GM19397 (cell line): ENCODE data around the gene NAV2.
"Not testable (repeated sequence)": the region's sequence is repeated elsewhere in the genome, so short reads cannot be mapped to it uniquely, and the experiment has no call there.

Source experiments
- ATAC-seq: cut with Tn5 transposase; IDR thresholded peaks from one replicate; pipeline ENCODE4 v1.9.1; 2021; ENCODE audit warnings: mild to moderate bottlenecking, moderate library complexity; ENCODE audit not compliant: unreplicated experiment

Gene NAV2

GRCh38 chr11:19882356-19882755, 169.7 kb downstream of the NAV2 start:
- no peak for ATAC-seq

- no peak for ATAC-seq
Observed at GRCh38 chr11:19886498-19886897, 173.9 kb downstream of the NAV2 start.

- no peak for ATAC-seq
Observed at GRCh38 chr11:19887842-19888241, 175.2 kb downstream of the NAV2 start.

GRCh38 chr11:19889531-19889930, 176.9 kb downstream of the NAV2 start:
- no peak for ATAC-seq

GRCh38 chr11:19890308-19890707, 177.7 kb downstream of the NAV2 start:
- no peak for ATAC-seq

- no peak for ATAC-seq
Observed at GRCh38 chr11:19891022-19891421, 178.4 kb downstream of the NAV2 start.

GRCh38 chr11:19892387-19892786, 179.8 kb downstream of the NAV2 start:
- ATAC-seq, result no peak

- ATAC-seq, result no peak
Observed at GRCh38 chr11:19892876-19893275, 180.2 kb downstream of the NAV2 start.

- ATAC-seq, result no peak
Observed at GRCh38 chr11:19894404-19894803, 181.8 kb downstream of the NAV2 start.

GRCh38 chr11:19895037-19895436, 182.4 kb downstream of the NAV2 start:
- not testable (repeated sequence) for ATAC-seq

- ATAC-seq, result no peak
Observed at GRCh38 chr11:19895776-19896175, 183.1 kb downstream of the NAV2 start.

- ATAC-seq, result no peak
Observed at GRCh38 chr11:19903620-19904069, 191.0 kb downstream of the NAV2 start.

- ATAC-seq, result no peak
Observed at GRCh38 chr11:19905280-19905853, 192.7 kb downstream of the NAV2 start.

GRCh38 chr11:19906126-19906525, 193.5 kb downstream of the NAV2 start:
- no peak for ATAC-seq

- no peak for ATAC-seq
Observed at GRCh38 chr11:19907008-19907579, 194.5 kb downstream of the NAV2 start.

- ATAC-seq, result no peak
Observed at GRCh38 chr11:19907839-19908238, 195.2 kb downstream of the NAV2 start.

GRCh38 chr11:19910931-19911330, 198.3 kb downstream of the NAV2 start:
- ATAC-seq, result no peak

GRCh38 chr11:19912115-19912957, 199.7 kb downstream of the NAV2 start:
- ATAC-seq, result no peak

GRCh38 chr11:19912958-19913892, 200.6 kb downstream of the NAV2 start:
- no peak for ATAC-seq

- ATAC-seq, result no peak
Observed at GRCh38 chr11:19913893-19914249, 201.2 kb downstream of the NAV2 start.

- ATAC-seq, result no peak
Observed at GRCh38 chr11:19915808-19916207, 203.2 kb downstream of the NAV2 start.
